ENCODE data around the gene UBE4A. TPM values are rescaled to one million over a fixed set of nuclear protein-coding genes. Genes with fewer than 3 reads are reported as not detected.
A peak's percentile ranks its signal among the peaks of the same experiment; 100 is the strongest.
"Not testable (repeated sequence)": the region's sequence is repeated elsewhere in the genome, so short reads cannot be mapped to it uniquely, and the experiment has no call there.

UBE4A gene
- total RNA-seq, 1 experiment from 2014 or later: 57.9 TPM

GRCh38 chr11:118415062-118415738 lies 55.8 kb downstream of the UBE4A start:
- Histone ChIP-seq H3K36me3 (ENCODE audit: control insufficient read depth, insufficient read depth, low read length) (peaks cover under 1% of the 10 kb centered on the region), H3K9me3 (ENCODE audit: control insufficient read depth, insufficient read depth, low read depth, low read length) (no peaks in the 10 kb centered on the region), H3K27ac (ENCODE audit: low read length) (peak overlapping the region; percentile 96), H3K27me3 (ENCODE audit: control insufficient read depth, insufficient read depth, low read length) (no peaks in the 10 kb centered on the region), H3K4me3 (ENCODE audit: low read depth in 2 of 2, low read length in 2 of 2) (no peak overlapping the region), H3K4me1 (ENCODE audit: control insufficient read depth, insufficient read depth, low read length) (peaks cover 66% of the 10 kb centered on the region)
- TF ChIP-seq REST (IDR thresholded peaks at IDR 0.05; ENCODE audit: insufficient read depth in 1 of 2, low read depth in 2 of 2, low read length in 1 of 2) (no peak), POLR2AphosphoS5 (IDR thresholded peaks at IDR 0.05; ENCODE audit: low read depth, low read length) (no peak), TCF7L2 (IDR thresholded peaks at IDR 0.05; ENCODE audit: low read depth, low read length) (no peak), CTCF (IDR thresholded peaks at IDR 0.05) (no peak), SIN3A (IDR thresholded peaks at IDR 0.05; ENCODE audit: borderline replicate concordance, insufficient read depth, low read depth, low read length) (no peak)
- DNase-seq (ENCODE audit: low read depth, low spot score) (no peak), ATAC-seq (peak; percentile 26; the same call in 1 of the 2 replicates)
- ChIA-PET POLR2A (interaction anchor here (0.6 to 0.7 kb wide), 3 partner anchors 8 to 81 kb away, joined by 3 to 10 read pairs (median 9); no protein-coding TSS in a partner anchor), CTCF (no interaction called here)
- in situ Hi-C loops (cut with HindIII; ENCODE audit: low pct_unique_long_range_greater_than_20kb, low sequenced_read_pairs): no loop called here
- intact Hi-C loops (cut with micrococcal nuclease; ENCODE audit: unreplicated experiment): no loop called here
- no TSS peak for BruUV-seq (replicated peaks)

GRCh38 chr11:118415739-118416068 lies 56.3 kb downstream of the UBE4A start:
- ATAC-seq (peak; percentile 98), DNase-seq (ENCODE audit: low read depth, low spot score) (no peak)
- in situ Hi-C loops (cut with HindIII; ENCODE audit: low pct_unique_long_range_greater_than_20kb, low sequenced_read_pairs) (no loop called here), intact Hi-C loops (cut with micrococcal nuclease; ENCODE audit: unreplicated experiment) (no loop called here)
- ChIA-PET CTCF (no interaction called here), POLR2A (interaction anchor here (0.6 kb wide), 1 partner anchor 81 kb away, joined by 3 read pairs; no protein-coding TSS in a partner anchor)
- Histone ChIP-seq H3K36me3 (ENCODE audit: control insufficient read depth, insufficient read depth, low read length) (no peaks in the 10 kb centered on the region), H3K9me3 (ENCODE audit: control insufficient read depth, insufficient read depth, low read depth, low read length) (no peaks in the 10 kb centered on the region), H3K27ac (ENCODE audit: low read length) (peak overlapping the region; percentile 96), H3K4me1 (ENCODE audit: control insufficient read depth, insufficient read depth, low read length) (peaks cover 68% of the 10 kb centered on the region), H3K27me3 (ENCODE audit: control insufficient read depth, insufficient read depth, low read length) (no peaks in the 10 kb centered on the region), H3K4me3 (ENCODE audit: low read depth in 2 of 2, low read length in 2 of 2) (no peak overlapping the region)
- no TSS peak for BruUV-seq (replicated peaks)
- TF ChIP-seq POLR2AphosphoS5 (IDR thresholded peaks at IDR 0.05; ENCODE audit: low read depth, low read length) (peak; percentile 67; the same call in 1 of the 2 replicates), CTCF (IDR thresholded peaks at IDR 0.05) (no peak), REST (IDR thresholded peaks at IDR 0.05; ENCODE audit: insufficient read depth in 1 of 2, low read depth in 2 of 2, low read length in 1 of 2) (peak in 1 of 2 experiments; percentile 37; a peak in 1 of 4 replicates), TCF7L2 (IDR thresholded peaks at IDR 0.05; ENCODE audit: low read depth, low read length) (peak; percentile 63; the same call in 1 of the 2 replicates)

- ATAC-seq; H3K27me3 ChIP-seq (ENCODE audit: control insufficient read depth, insufficient read depth, low read length); CTCF ChIA-PET; DNase-seq (ENCODE audit: low read depth, low spot score); in situ Hi-C loops (cut with HindIII; ENCODE audit: low pct_unique_long_range_greater_than_20kb, low sequenced_read_pairs); BruUV-seq (replicated peaks); H3K9me3 ChIP-seq (ENCODE audit: control insufficient read depth, insufficient read depth, low read depth, low read length); H3K4me3 ChIP-seq (ENCODE audit: low read depth in 2 of 2, low read length in 2 of 2); intact Hi-C loops (cut with micrococcal nuclease; ENCODE audit: unreplicated experiment); H3K36me3 ChIP-seq (ENCODE audit: control insufficient read depth, insufficient read depth, low read length): not testable (repeated sequence)
- peak overlapping the region; percentile 96 for H3K27ac ChIP-seq (ENCODE audit: low read length)
- POLR2A ChIA-PET: interaction anchor here (0.6 kb wide), 1 partner anchor 29 kb away, joined by 3 read pairs; no protein-coding TSS in a partner anchor
- H3K4me1 ChIP-seq (ENCODE audit: control insufficient read depth, insufficient read depth, low read length): peaks cover 72% of the 10 kb centered on the region
Observed at GRCh38 chr11:118416900-118417299, 57.5 kb downstream of the UBE4A start.

All from Panc1 (cell line).